K562 (cell line): ENCODE data around the gene TKT. TPM values are rescaled to one million over a fixed set of nuclear protein-coding genes. Genes with fewer than 3 reads are reported as not detected.

ENCODE experiments used
- ATAC-seq: fragments of 200-7000 bp; cut with Tn5 transposase; 3 replicates; pipeline ENCODE4 v1.9.1; 2020; ENCODE audit warnings: moderate library complexity
- BruUV-seq: library from RNA; stranded (reverse); fragments of 400-500 nt; replicated peaks from 2 replicates; lab custom pipeline; 2021; lab: Mats Ljungman, UMichigan
- CTCF ChIA-PET: fragments of 300-600 bp; formaldehyde crosslinking; extraction: SDS; loops from one replicate; lab custom pipeline; 2021; ENCODE audit warnings: low intra/inter-chr PET ratio; lab: Yijun Ruan, JAX
- POLR2A ChIA-PET: fragments of 300-600, 350-650 bp; sonication (Branson Sonifier 250); formaldehyde crosslinking; extraction: SDS; loops from one replicate; lab custom pipeline; 2021; ENCODE audit warnings: antibody characterized with exemption, inconsistent platforms; lab: Yijun Ruan, JAX
- DNase-seq, 4 experiments: peaks; one replicate each; pipeline versions ENCODE4 v3.0.0 to v3.0.0-alpha.2; 2011 to 2018; ENCODE audit warnings: low spot score in 3 of 4, mixed read lengths in 3 of 4; ENCODE audit errors: extremely low read depth in 1 of 4
- FAIRE-seq: peaks from 2 replicates; lab custom pipeline; 2011; peaks lifted over from hg19 to GRCh38; lab: Jason Lieb, UNC
- H2AFZ ChIP-seq: 2 replicates; pipeline ENCODE4 v1.6.0; 2011; ENCODE audit warnings: low read depth, low read length, control low read depth, inconsistent platforms
- H3K27ac ChIP-seq: fragments of 200-600 bp; 3 replicates; pipeline ENCODE4 v1.8.0; 2011; ENCODE audit warnings: low read depth, mild to moderate bottlenecking, control low read depth, inconsistent platforms, low read length, moderate library complexity, mixed read lengths; ENCODE audit errors: extremely low read depth
- H3K27me3 ChIP-seq, 2 experiments: fragments of 300-600 bp in 1 of 2; 2 replicates in 1 of 2; 3 replicates in 1 of 2; pipeline versions ENCODE4 v1.6.0 to v1.8.0; 2011; ENCODE audit warnings: inconsistent platforms in 2 of 2, low read length in 2 of 2, mild to moderate bottlenecking in 1 of 2, mixed read lengths in 1 of 2, moderate library complexity in 1 of 2; ENCODE audit not compliant: control insufficient read depth in 2 of 2, insufficient read depth in 2 of 2
- H3K36me3 ChIP-seq: fragments of 300-600 bp; 3 replicates; pipeline ENCODE4 v1.8.0; 2011; ENCODE audit warnings: mild to moderate bottlenecking, low read length, inconsistent platforms; ENCODE audit not compliant: control insufficient read depth, insufficient read depth
- H3K4me1 ChIP-seq, 2 experiments: fragments of 200-600 bp in 1 of 2; replicated peaks in 1 of 2; 2 replicates in 1 of 2; 3 replicates in 1 of 2; pipeline versions ENCODE4 v1.5.1 to v1.8.0; 2011; ENCODE audit warnings: inconsistent platforms in 2 of 2, low read length in 2 of 2, mild to moderate bottlenecking in 1 of 2, mixed read lengths in 1 of 2, moderate library complexity in 1 of 2; ENCODE audit not compliant: control insufficient read depth in 2 of 2, insufficient read depth in 2 of 2
- H3K4me2 ChIP-seq: 2 replicates; pipeline ENCODE4 v1.6.1; 2011; ENCODE audit warnings: low read length, control low read depth, inconsistent platforms, mixed read lengths; ENCODE audit not compliant: insufficient read depth
- H3K4me3 ChIP-seq: fragments of 200-600 bp; sonication (generic), shearing (Covaris generic); 2 replicates; pipeline ENCODE4 v1.5.1; 2016; ENCODE audit warnings: control low read depth, inconsistent platforms
- H3K79me2 ChIP-seq: fragments of 200-600 bp; 3 replicates; pipeline ENCODE4 v1.8.0; 2011; ENCODE audit warnings: low read length, inconsistent platforms; ENCODE audit not compliant: control insufficient read depth, insufficient read depth
- H3K9ac ChIP-seq, 2 experiments: 2 replicates each; pipeline versions ENCODE4 v1.6.0 to v1.6.1; 2011; ENCODE audit warnings: low read depth in 2 of 2, low read length in 2 of 2, control low read depth in 1 of 2, inconsistent platforms in 1 of 2, mild to moderate bottlenecking in 1 of 2, mixed read lengths in 1 of 2; ENCODE audit not compliant: insufficient read depth in 1 of 2
- H3K9me1 ChIP-seq: one replicate; pipeline ENCODE4 v1.6.0; 2011; ENCODE audit warnings: inconsistent platforms, mild to moderate bottlenecking, low read length, moderate library complexity; ENCODE audit not compliant: control insufficient read depth, insufficient read depth
- H3K9me3 ChIP-seq: replicated peaks from 2 replicates; pipeline ENCODE4 v1.5.1; 2011; ENCODE audit warnings: low read depth, low read length, inconsistent platforms; ENCODE audit not compliant: control insufficient read depth, insufficient read depth
- H4K20me1 ChIP-seq: replicated peaks from 2 replicates; pipeline ENCODE4 v1.6.1; 2011; ENCODE audit warnings: low read length, inconsistent platforms, mixed read lengths; ENCODE audit not compliant: control insufficient read depth, insufficient read depth
- CBX2 ChIP-seq: fragments of 200-600 bp; sonication (generic); IDR thresholded peaks from one replicate; pipeline ENCODE4 v1.6.1; 2012; ENCODE audit warnings: mild to moderate bottlenecking, low read length, inconsistent platforms; ENCODE audit not compliant: insufficient read depth, poor library complexity, severe bottlenecking
- ETV1 ChIP-seq: fragments of 450-650 bp; conservative IDR thresholded peaks from 2 replicates; pipeline ENCODE4 v1.6.1; 2016; ENCODE audit warnings: missing genetic modification characterization, control low read depth, low read depth, missing compliant biosample characterization
- GABPB2 ChIP-seq: fragments of 250-450 bp; sonication (Bioruptor Pico); conservative IDR thresholded peaks from 2 replicates; pipeline ENCODE4 v1.5.1; 2021; ENCODE audit warnings: mild to moderate bottlenecking
- GTF2E2 ChIP-seq: fragments of 200-800 bp; sonication (Bioruptor generic); IDR thresholded peaks from 2 replicates; pipeline ENCODE4 v1.6.1; 2016; ENCODE audit warnings: missing genetic modification characterization, missing compliant biosample characterization
- MIER1 ChIP-seq: fragments of 450-650 bp; IDR thresholded peaks from 2 replicates; pipeline ENCODE4 v1.6.1; 2016; ENCODE audit warnings: antibody characterized with exemption, mild to moderate bottlenecking, low read depth
- NR4A1 ChIP-seq, 2 experiments: fragments of 250-450 bp in 1 of 2; fragments of 450-650 bp in 1 of 2; sonication (Bioruptor Pico) in 1 of 2; IDR thresholded peaks; 2 replicates each; pipeline versions ENCODE4 v1.4.0 to v1.6.1; 2016 to 2020; ENCODE audit warnings: mild to moderate bottlenecking in 2 of 2, missing compliant biosample characterization in 1 of 2, missing genetic modification characterization in 1 of 2, moderate library complexity in 1 of 2
- PHF8 ChIP-seq: fragments of 200-600 bp; sonication (generic); IDR thresholded peaks from 2 replicates; pipeline ENCODE4 v1.6.1; 2012; ENCODE audit warnings: mixed run types, mild to moderate bottlenecking, inconsistent platforms, low read length, moderate library complexity, borderline replicate concordance
- RBM22 ChIP-seq: fragments of 200-400 bp; formaldehyde crosslinking; IDR thresholded peaks from 2 replicates; pipeline ENCODE4 v1.6.1; 2018; ENCODE audit warnings: low read length, low read depth; ENCODE audit not compliant: poor library complexity, severe bottlenecking
- SRSF3 ChIP-seq: fragments of 200-400 bp; formaldehyde crosslinking; IDR thresholded peaks from 2 replicates; pipeline ENCODE4 v1.6.1; 2016; ENCODE audit warnings: mild to moderate bottlenecking, low read length, moderate library complexity; ENCODE audit not compliant: insufficient read depth
- STAT5A ChIP-seq: IDR thresholded peaks from 2 replicates; pipeline ENCODE4 v1.6.1; 2012; ENCODE audit warnings: low read length, inconsistent platforms, borderline replicate concordance
- ZKSCAN1 ChIP-seq: fragments of 150-350 bp; IDR thresholded peaks from 2 replicates; pipeline ENCODE4 v1.6.1; 2016; ENCODE audit warnings: low read depth, low read length
- ZNF311 ChIP-seq: fragments of 250-450 bp; sonication (Bioruptor Pico); IDR thresholded peaks from 2 replicates; pipeline ENCODE4 v1.4.0; 2020; ENCODE audit warnings: mild to moderate bottlenecking, moderate library complexity
- ZSCAN32 ChIP-seq: fragments of 450-650 bp; formaldehyde crosslinking; IDR thresholded peaks from 2 replicates; pipeline ENCODE4 v1.4.0; 2020; ENCODE audit warnings: mild to moderate bottlenecking, moderate library complexity
- WGBS: fragments of 100-300 bp; shearing (Covaris generic); methylation state at CpG from one replicate; pipeline ENCODE4 v1.1.6; 2016; ENCODE audit warnings: low coverage, mixed read lengths; ENCODE audit not compliant: insufficient coverage; ENCODE audit errors: missing lambda C conversion rate; 5-methylcytosine and 5-hydroxymethylcytosine counted together
- in situ Hi-C: fragments of 300-500 bp; cut with MboI; formaldehyde crosslinking; loops from 4 replicates; pipeline ENCODE4 v1.15.0; 2018; ENCODE audit warnings: inconsistent platforms, mixed read lengths
- intact Hi-C: fragments of 100-400 bp; cut with micrococcal nuclease; formaldehyde crosslinking; loops from 2 replicates; pipeline ENCODE4 v1.14.2; 2022
- polyA plus RNA-seq, 8 experiments: library from polyadenylated mRNA; depleted of rRNA in 4 of 8; stranded (reverse) in 5 of 8; unstranded in 3 of 8; fragments of >200 nt; fragmentation: Nextera tagmentation in 2 of 8; fragmentation: Illumina TruSeq in 1 of 8; extraction: Ambion mirVana in 2 of 8; extraction: Trizol in 1 of 8; gene quantifications; 2 replicates each; pipeline versions ENCODE4 v1.2.1 to v1.2.3, GENCODE V29; 2011 to 2014; ENCODE audit warnings: inconsistent platforms in 1 of 8, missing spikeins in 1 of 8
- total RNA-seq, 7 experiments: library from RNA; depleted of rRNA in 6 of 7; stranded (reverse); fragments of >200 nt in 6 of 7; fragmentation: Illumina TruSeq in 2 of 7; extraction: Trizol in 2 of 7; gene quantifications; 2 replicates each; pipeline versions ENCODE4 v1.2.1 to v1.2.3, GENCODE V29; 2011 to 2021; ENCODE audit warnings: low replicate concordance in 1 of 7
- TF ChIP-seq, protein P1 (sequence below): fragments of 450-650 bp; formaldehyde crosslinking; IDR thresholded peaks from 2 replicates; pipeline ENCODE4 v1.4.0; 2022; ENCODE audit warnings: missing genetic modification characterization

The TKT gene
- total and polyA plus RNA-seq, 9 of the 15 experiments (the other 6 are each of a cell fraction or from before 2014, with no cell fraction given): 58.1 to 401 (median 187) TPM

DNA sequence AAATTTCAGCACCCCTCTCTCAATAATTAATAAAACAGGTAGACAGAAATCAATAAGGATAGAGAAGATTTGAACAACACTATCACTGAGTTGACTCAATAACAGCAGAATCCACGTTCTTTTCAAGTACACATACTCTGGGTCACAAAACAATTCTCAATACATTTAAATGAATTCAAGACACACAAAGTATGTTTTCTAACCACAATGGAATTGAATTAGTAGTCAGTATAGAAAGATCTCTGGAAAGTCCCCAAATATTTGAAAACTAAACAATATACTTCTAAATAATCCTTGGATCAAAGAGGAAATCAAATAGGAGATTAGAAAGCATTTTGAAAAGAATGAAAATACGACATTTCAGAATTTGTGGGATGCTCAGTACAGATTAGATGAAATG is 40.0 kb downstream of the TKT start:
- CTCF ChIA-PET: no interaction called here
- no peak for FAIRE-seq
- in situ Hi-C loops: no loop called here

More for the DNA sequence above, 40.0 kb downstream of the TKT start:
- Histone ChIP-seq H3K9me3 (no peaks in the 10 kb centered on the region), H3K79me2 (no peaks in the 10 kb centered on the region), H3K9me1 (no peaks in the 10 kb centered on the region), H3K4me1 (no peaks in the 10 kb centered on the region), H2AFZ (no peak overlapping the region), H3K27ac (no peak overlapping the region), H3K4me3 (no peak overlapping the region), H3K4me2 (no peak overlapping the region), H3K36me3 (no peaks in the 10 kb centered on the region), H3K27me3 (no peaks in the 10 kb centered on the region), H4K20me1 (no peaks in the 10 kb centered on the region), H3K9ac (no peak overlapping the region)
- ATAC-seq (no peak), DNase-seq (no peak)
- 48% methylated on average over 2 of the region's 2 CpGs for WGBS
- POLR2A ChIA-PET: no interaction called here
- intact Hi-C loops: no loop called here
- TF ChIP-seq PHF8 (no peak), GABPB2 (no peak), GTF2E2 (tag) (no peak), RBM22 (no peak), MIER1 (no peak), ZNF311 (CRISPR knock-in tag) (no peak), CBX2 (no peak), ZSCAN32 (CRISPR knock-in tag) (no peak), STAT5A (no peak), ZKSCAN1 (no peak), NR4A1 (CRISPR knock-in tag; IDR thresholded peaks at IDR 0.05) (no peak), NR4A1 (tag; IDR thresholded peaks at IDR 0.05) (no peak), SRSF3 (no peak), ETV1 (no peak)
- TF ChIP-seq, protein P1, sequence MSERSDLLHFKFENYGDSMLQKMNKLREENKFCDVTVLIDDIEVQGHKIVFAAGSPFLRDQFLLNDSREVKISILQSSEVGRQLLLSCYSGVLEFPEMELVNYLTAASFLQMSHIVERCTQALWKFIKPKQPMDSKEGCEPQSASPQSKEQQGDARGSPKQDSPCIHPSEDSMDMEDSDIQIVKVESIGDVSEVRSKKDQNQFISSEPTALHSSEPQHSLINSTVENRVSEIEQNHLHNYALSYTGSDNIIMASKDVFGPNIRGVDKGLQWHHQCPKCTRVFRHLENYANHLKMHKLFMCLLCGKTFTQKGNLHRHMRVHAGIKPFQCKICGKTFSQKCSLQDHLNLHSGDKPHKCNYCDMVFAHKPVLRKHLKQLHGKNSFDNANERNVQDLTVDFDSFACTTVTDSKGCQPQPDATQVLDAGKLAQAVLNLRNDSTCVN: no peak
- no TSS peak for BruUV-seq
